AG10803 (cell line): ENCODE data around the gene PBRM1.
"Not testable (repeated sequence)": the region's sequence is repeated elsewhere in the genome, so short reads cannot be mapped to it uniquely, and the experiment has no call there.

Experiments used
- DNase-seq: peaks from one replicate; pipeline ENCODE4 v3.0.0; 2010; ENCODE audit warnings: low read depth
- H3K4me3 ChIP-seq: 2 replicates; pipeline ENCODE4 v1.5.1; 2011; ENCODE audit warnings: mild to moderate bottlenecking, low read length, control low read depth
- TF ChIP-seq, protein P1 (sequence below): conservative IDR thresholded peaks from 2 replicates; pipeline ENCODE4 v1.5.1; 2011; ENCODE audit warnings: mild to moderate bottlenecking, low read length, control low read depth, inconsistent platforms

PBRM1 gene

DNA sequence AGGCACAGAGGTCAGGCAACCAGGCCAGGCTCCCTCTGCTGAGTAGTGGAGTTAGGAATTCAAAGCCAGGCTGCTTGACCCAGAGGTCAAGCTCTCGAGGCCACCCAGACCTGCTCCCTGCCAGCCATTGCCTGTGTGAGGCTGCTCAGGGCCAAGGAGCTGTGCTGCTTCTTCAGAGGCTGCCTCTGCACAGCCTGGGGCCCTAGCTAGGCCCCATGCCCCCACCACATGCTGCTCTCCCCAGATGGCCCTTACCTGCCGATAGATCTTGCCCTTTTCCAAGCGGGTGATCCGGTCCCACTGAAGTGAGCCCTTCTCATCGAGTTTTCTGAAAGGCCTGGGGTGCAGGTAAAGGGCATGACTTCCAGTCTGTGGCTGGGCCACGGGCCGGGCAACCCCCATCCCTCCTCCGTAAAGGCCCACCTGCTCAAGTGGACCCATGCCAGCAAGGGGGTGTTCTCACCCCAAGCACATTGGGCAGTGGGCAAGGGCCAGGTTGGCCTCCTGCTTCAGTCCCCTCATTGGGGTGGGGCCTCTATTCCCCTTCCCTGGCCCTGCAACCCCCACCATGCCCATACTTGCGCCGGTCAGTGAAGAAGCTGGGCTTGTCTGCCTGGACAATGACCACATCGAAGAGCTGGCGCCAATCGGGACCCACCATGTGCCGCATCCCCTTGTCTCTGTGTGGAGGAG is 158.5 kb downstream of the PBRM1 start:
- TF ChIP-seq, protein P1, sequence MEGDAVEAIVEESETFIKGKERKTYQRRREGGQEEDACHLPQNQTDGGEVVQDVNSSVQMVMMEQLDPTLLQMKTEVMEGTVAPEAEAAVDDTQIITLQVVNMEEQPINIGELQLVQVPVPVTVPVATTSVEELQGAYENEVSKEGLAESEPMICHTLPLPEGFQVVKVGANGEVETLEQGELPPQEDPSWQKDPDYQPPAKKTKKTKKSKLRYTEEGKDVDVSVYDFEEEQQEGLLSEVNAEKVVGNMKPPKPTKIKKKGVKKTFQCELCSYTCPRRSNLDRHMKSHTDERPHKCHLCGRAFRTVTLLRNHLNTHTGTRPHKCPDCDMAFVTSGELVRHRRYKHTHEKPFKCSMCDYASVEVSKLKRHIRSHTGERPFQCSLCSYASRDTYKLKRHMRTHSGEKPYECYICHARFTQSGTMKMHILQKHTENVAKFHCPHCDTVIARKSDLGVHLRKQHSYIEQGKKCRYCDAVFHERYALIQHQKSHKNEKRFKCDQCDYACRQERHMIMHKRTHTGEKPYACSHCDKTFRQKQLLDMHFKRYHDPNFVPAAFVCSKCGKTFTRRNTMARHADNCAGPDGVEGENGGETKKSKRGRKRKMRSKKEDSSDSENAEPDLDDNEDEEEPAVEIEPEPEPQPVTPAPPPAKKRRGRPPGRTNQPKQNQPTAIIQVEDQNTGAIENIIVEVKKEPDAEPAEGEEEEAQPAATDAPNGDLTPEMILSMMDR = no peak
- no peak overlapping the region for H3K4me3 ChIP-seq
- DNase-seq = no peak

DNA sequence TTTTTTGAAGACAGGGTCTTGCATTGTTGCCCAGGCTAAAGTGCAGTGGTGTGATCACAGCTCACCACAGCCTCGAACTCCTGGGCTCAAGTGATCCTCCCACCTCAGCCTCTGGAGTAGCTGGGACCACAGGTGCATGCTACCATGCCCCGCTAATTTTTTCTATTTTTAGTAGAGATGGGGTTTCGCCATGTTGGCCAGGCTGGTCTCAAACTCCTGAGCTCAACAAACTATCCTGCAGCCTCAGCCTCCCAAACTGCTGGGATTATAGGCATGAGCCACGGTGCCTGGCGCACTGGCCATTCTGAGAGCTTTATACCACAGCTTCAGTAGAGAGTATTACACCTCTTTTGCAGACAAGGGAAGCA is 159.1 kb downstream of the PBRM1 start:
- H3K4me3 ChIP-seq, DNase-seq: not testable (repeated sequence)

DNA sequence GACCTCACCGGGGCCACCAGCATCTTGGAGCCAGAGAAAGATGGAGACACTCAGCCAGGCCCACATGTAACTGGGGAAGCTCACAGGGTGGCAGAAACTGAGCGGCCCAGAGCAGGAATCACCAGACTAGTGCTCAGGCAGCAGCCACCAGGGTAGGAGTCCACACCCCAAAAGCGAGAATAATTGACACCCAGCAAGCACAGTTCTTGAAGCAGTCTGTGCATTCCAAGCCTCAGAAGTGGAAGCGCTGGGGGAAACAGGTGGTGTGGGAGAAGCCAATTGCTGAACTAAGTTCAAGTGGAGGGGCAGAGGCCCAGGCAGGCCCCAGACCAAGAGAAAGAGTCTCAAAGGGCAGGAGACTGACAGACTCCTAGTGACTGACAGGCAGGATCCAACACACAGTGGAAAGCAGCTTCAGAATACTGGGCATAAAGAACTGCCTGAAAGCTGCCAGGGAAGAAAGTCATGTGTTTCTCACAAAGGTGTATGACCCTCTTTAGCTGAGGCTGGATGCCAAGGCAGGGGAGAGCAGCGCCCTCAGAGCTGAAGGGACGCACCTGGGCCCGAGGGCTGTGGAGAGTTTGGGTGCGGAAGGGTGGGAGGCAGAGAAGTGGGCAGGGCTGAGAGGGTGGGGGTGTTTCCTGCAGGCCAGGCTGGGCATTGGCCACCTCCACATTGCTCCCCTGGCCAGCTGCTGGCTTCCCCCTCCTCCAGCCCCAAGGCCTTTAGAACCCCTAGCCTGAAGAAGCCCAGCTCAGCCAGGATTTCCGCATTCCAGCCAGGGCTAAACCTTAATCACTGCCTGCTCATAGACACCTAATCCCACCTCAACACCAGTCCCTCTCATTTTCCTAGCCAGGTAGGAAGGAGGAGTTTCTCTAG is 159.8 kb downstream of the PBRM1 start:
- DNase-seq = no peak
- TF ChIP-seq, protein P1 = no peak
- no peak overlapping the region for H3K4me3 ChIP-seq

DNA sequence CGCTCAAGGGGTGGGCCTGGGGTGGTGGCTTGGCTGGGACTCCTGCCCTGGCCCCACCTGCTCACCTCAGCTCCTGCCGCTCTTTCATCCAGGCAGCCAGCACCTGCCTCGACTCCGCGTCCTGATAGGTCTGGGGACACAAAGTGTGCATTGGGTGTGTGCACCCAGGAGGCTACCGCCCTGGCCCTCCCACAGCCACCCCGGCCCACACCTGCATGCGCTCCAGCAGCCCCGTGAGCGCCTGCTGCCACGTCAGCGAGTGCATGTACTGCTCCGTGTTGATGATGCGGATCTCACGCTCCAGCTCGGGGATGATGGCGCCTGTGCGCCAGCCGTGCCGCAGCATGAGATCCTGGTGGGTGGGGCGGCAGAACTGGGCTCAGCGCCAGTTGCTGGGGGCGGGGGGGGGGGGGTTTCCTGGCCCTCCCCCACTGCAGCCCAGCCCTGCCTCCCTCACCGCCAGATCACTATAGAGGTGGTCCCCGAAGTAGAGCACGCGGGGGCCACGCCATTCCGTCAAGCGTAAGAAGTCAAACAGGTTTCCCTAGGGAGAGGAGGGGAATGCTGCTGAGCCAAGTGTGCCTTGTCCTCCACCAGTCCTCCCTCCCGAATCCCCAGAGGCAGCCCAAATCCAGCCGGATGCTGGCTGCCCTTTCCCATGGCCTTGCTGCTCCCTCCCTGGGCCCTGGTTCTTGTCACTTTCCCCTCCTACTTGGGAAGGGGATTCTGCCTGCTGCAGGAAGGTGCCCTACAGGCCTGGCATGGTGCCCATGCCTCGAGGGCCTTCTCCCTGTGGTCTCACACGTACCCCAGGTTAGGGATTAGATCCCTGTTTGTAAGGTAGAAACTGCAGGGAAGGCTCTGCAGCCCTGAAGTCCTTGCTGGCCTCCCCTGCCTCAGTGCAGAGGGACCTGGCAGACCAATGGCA is 160.7 kb downstream of the PBRM1 start:
- TF ChIP-seq, protein P1 = no peak
- H3K4me3 ChIP-seq = no peak overlapping the region
- no peak for DNase-seq

DNA sequence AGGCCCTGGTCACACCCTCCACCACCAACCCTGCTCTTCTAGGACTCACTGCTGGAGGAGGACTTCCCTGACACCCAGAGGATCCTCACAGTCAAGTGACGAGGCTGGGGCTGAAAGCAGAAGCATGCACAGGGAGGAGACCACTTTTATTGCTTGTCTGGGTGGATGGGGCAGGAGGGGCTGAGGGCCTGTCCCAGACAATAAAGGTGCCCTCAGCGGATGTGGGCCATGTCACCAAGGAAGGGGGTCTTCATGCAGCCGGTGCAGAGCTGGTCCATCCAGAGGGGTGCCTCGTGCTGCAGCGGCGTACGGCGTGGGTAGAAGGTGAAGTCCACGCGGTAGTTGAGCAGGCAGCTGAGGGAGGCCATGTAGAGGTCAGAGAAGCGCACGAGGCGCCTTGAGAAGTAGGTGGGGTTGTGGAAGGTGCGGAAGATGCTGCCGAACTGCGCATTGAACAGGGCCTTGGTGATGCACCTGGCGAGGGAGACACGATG is 161.4 kb downstream of the PBRM1 start:
- TF ChIP-seq, protein P1 = no peak
- no peak for DNase-seq
- H3K4me3 ChIP-seq = no peak overlapping the region

DNA sequence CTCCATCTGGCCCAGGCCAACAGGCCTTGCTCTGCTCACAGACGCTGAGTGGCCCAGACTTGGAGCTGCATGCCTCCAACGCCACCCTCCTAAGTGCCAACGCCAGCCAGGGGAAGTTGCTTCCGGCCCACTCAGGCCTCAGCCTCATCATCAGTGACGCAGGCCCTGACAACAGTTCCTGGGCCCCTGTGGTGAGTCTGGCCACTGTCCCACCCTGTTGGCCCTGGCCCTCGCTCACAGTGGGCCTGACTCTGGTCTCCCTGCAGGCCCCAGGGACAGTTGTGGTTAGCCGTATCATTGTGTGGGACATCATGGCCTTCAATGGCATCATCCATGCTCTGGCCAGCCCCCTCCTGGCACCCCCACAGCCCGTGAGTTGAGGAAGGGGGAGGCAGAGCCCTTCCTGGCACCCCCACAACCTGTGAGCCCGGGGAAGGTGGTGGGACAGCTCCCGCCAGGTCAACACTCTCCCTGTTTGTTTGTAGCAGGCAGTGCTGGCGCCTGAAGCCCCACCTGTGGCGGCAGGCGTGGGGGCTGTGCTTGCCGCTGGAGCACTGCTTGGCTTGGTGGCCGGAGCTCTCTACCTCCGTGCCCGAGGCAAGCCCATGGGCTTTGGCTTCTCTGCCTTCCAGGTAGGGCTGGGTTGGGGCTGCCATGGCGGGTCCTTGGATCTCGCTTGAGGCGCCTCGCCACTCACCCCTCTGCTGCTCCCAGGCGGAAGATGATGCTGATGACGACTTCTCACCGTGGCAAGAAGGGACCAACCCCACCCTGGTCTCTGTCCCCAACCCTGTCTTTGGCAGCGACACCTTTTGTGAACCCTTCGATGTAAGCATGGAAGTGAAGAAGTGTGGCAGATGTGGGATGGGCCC is 162.1 kb downstream of the PBRM1 start:
- no peak for DNase-seq
- TF ChIP-seq, protein P1 = no peak

More for the DNA sequence above, 162.1 kb downstream of the PBRM1 start:
- no peak overlapping the region for H3K4me3 ChIP-seq
